Measurements from ENCODE around the gene TEP1. TPM values are rescaled to one million over a fixed set of nuclear protein-coding genes. Genes with fewer than 3 reads are reported as not detected.
"Not testable (repeated sequence)": the region's sequence is repeated elsewhere in the genome, so short reads cannot be mapped to it uniquely, and the experiment has no call there.

TEP1 gene
- total RNA-seq, 1 experiment from 2014 or later: 18.8 TPM

DNA sequence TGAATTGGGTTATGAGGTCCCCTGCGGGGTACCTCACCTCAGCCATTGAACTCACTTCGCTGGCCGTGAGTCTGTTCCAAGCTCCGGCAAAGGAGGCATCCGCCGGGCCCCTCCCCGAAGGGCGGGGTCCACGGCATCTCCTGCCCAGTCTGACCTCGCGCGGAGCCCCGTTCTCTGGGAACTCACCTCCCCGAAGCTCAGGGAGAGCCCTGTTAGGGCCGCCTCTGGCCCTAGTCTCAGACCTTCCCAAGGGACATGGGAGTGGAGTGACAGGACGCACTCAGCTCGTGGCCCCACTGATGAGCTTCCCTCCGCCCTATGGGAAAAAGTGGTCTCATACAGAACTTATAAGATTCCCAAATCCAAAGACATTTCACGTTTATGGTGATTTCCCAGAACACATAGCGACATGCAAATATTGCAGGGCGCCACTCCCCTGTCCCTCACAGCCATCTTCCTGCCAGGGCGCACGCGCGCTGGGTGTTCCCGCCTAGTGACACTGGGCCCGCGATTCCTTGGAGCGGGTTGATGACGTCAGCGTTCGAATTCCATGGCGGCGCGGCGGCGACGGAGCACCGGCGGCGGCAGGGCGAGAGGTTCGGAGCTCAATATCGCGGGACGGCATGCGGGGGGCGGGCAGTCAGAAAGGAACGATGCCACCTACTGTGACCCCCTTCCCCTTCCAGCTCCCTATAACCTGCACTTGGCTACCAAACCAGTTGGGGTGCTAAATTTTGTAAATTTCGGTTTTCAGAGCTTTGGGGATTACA is 70.0 kb downstream of the TEP1 start, which contains the start of gene PARP2:
TSS of gene PARP2 (plus strand) at position 544 of the 770 bp plus-strand sequence. CDS start at position 551, 7 bp downstream.
- no peaks in the 10 kb centered on the region for H3K36me3 ChIP-seq (ENCODE audit: control insufficient read depth, insufficient read depth, low read length)
- peaks cover 11% of the 10 kb centered on the region for H3K4me1 Mint-ChIP-seq (ENCODE audit: low read depth, unreplicated experiment)
- H3K9me3 ChIP-seq: no peaks in the 10 kb centered on the region
- H3K27ac Mint-ChIP-seq (ENCODE audit: unreplicated experiment): peak within 1 kb of the TSS; percentile 98
- H3K27me3 ChIP-seq (replicated peaks; ENCODE audit: control insufficient read depth, insufficient read depth, low read length): no peaks in the 10 kb centered on the region
- peaks cover 50% of the 10 kb centered on the region for H3K36me3 Mint-ChIP-seq (ENCODE audit: insufficient read depth, unreplicated experiment)
- TSS peak; percentile 97 for BruUV-seq (replicated peaks)
- peak within 1 kb of the TSS; percentile 92 for H3K4me3 Mint-ChIP-seq (ENCODE audit: unreplicated experiment)
- peak within 1 kb of the TSS; percentile 78 for H3K4me3 ChIP-seq (ENCODE audit: low read depth, low read length)
- H3K27me3 Mint-ChIP-seq (ENCODE audit: insufficient read depth, unreplicated experiment): no peaks in the 10 kb centered on the region
- no peak for TF ChIP-seq CTCF (IDR thresholded peaks at IDR 0.05; ENCODE audit: insufficient read depth in 1 of 2, low read depth in 1 of 2, low read length in 1 of 2, severe bottlenecking in 1 of 2, unreplicated experiment in 1 of 2)
- H3K4me1 ChIP-seq: no peaks in the 10 kb centered on the region
- CTCF ChIA-PET: interaction anchor here (0.6 to 2.0 kb wide), 14 partner anchors 8 to 1367 kb away, joined by 3 to 10 read pairs (median 5); partner anchors contain the start of genes PIP4P1 and PNP
- POLR2A ChIA-PET: interaction anchor here (0.6 to 3.0 kb wide), 16 partner anchors 9 to 1038 kb away, joined by 4 to 60 read pairs (median 8); partner anchors contain the start of genes APEX1, CCNB1IP1, OSGEP and PIP4P1
- H3K9me3 Mint-ChIP-seq (ENCODE audit: unreplicated experiment): no peaks in the 10 kb centered on the region
- intact Hi-C loops (cut with micrococcal nuclease; ENCODE audit: unreplicated experiment): loop anchor here (1.0 to 2.0 kb wide), 7 partner anchors 10 to 340 kb away; partner anchors contain the start of genes APEX1 and CCNB1IP1
- peak; percentile 99 to 100 for DNase-seq

- no peak for DNase-seq
Observed at GRCh38 chr14:20341646-20342045, 71.7 kb downstream of the TEP1 start.

DNA sequence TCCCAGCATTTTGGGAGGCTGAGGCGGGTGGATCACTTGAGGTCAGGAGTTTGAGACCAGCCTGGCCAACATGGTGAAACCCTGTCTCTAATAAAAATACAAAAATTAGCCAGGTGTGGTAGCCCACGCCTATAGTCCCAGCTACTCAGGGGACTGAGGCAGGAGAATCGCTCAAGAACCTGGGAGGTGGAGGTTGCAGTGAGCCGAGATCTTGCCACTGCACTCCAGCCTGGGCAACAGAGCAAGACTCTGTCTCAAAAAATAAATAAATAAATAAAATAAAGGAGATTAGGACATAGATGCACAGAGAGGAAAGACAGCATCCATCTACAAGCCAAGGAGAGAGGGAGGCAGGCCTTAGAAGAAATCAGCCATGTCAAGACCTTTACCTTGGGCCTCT is 72.3 kb downstream of the TEP1 start:
- DNase-seq; H3K9me3 ChIP-seq; H3K4me1 ChIP-seq; H3K27me3 ChIP-seq (replicated peaks; ENCODE audit: control insufficient read depth, insufficient read depth, low read length); BruUV-seq (replicated peaks); H3K27ac Mint-ChIP-seq (ENCODE audit: unreplicated experiment); CTCF ChIA-PET; intact Hi-C loops (cut with micrococcal nuclease; ENCODE audit: unreplicated experiment); H3K27me3 Mint-ChIP-seq (ENCODE audit: insufficient read depth, unreplicated experiment); POLR2A ChIA-PET; H3K4me3 Mint-ChIP-seq (ENCODE audit: unreplicated experiment); H3K4me3 ChIP-seq (ENCODE audit: low read depth, low read length); H3K9me3 Mint-ChIP-seq (ENCODE audit: unreplicated experiment); H3K36me3 ChIP-seq (ENCODE audit: control insufficient read depth, insufficient read depth, low read length): not testable (repeated sequence)
- Mint-ChIP-seq H3K4me1 (ENCODE audit: low read depth, unreplicated experiment) (peaks cover 11% of the 10 kb centered on the region), H3K36me3 (ENCODE audit: insufficient read depth, unreplicated experiment) (peaks cover 29% of the 10 kb centered on the region)

More at GRCh38 chr14:20341646-20342045, 71.7 kb downstream of the TEP1 start:
- BruUV-seq (replicated peaks): no TSS peak
- no peaks in the 10 kb centered on the region for H3K27me3 ChIP-seq (replicated peaks; ENCODE audit: control insufficient read depth, insufficient read depth, low read length)
- peaks cover 11% of the 10 kb centered on the region for H3K4me1 Mint-ChIP-seq (ENCODE audit: low read depth, unreplicated experiment)
- ChIA-PET CTCF (interaction anchor here (1.2 kb wide), 1 partner anchor 338 kb away, joined by 3 read pairs; no protein-coding TSS in a partner anchor), POLR2A (interaction anchor here (1.5 to 3.0 kb wide), 5 partner anchors 9 to 120 kb away, joined by 5 to 60 read pairs (median 16); partner anchors contain the start of genes CCNB1IP1 and PIP4P1)
- intact Hi-C loops (cut with micrococcal nuclease; ENCODE audit: unreplicated experiment): loop anchor here (2.0 kb wide), 1 partner anchor 15 kb away; no protein-coding TSS in a partner anchor
- H3K27ac Mint-ChIP-seq (ENCODE audit: unreplicated experiment): peak overlapping the region; percentile 98
- H3K9me3 Mint-ChIP-seq (ENCODE audit: unreplicated experiment): no peaks in the 10 kb centered on the region
- no peaks in the 10 kb centered on the region for H3K36me3 ChIP-seq (ENCODE audit: control insufficient read depth, insufficient read depth, low read length)
- H3K4me3 ChIP-seq (ENCODE audit: low read depth, low read length): peak overlapping the region; percentile 78
- TF ChIP-seq CTCF (IDR thresholded peaks at IDR 0.05; ENCODE audit: insufficient read depth in 1 of 2, low read depth in 1 of 2, low read length in 1 of 2, severe bottlenecking in 1 of 2, unreplicated experiment in 1 of 2): no peak
- no peaks in the 10 kb centered on the region for H3K4me1 ChIP-seq
- no peaks in the 10 kb centered on the region for H3K27me3 Mint-ChIP-seq (ENCODE audit: insufficient read depth, unreplicated experiment)
- H3K9me3 ChIP-seq: no peaks in the 10 kb centered on the region
- H3K4me3 Mint-ChIP-seq (ENCODE audit: unreplicated experiment): peak overlapping the region; percentile 92
- peaks cover 34% of the 10 kb centered on the region for H3K36me3 Mint-ChIP-seq (ENCODE audit: insufficient read depth, unreplicated experiment)
